Activated CD4-positive, alpha-beta T cell treated with anti-CD3 and anti-CD28 coated beads for 36 hours (primary cell): ENCODE data around the gene DRD1. TPM values are rescaled to one million over a fixed set of nuclear protein-coding genes. Genes with fewer than 3 reads are reported as not detected.

Experiments
- ATAC-seq: fragments of 200-7000 bp; cut with Tn5 transposase; one replicate; pipeline ENCODE4 v1.10.0; 2021; ENCODE audit warnings: mild to moderate bottlenecking, moderate library complexity
- CTCF ChIA-PET: fragments of 350-600 bp; sonication (Branson Sonifier 250); formaldehyde crosslinking; loops from one replicate; lab custom pipeline; 2021; ENCODE audit warnings: antibody characterized with exemption; lab: Charles Lee
- POLR2A ChIA-PET: fragments of 350-600 bp; sonication (Branson Sonifier 250); formaldehyde crosslinking; loops from one replicate; lab custom pipeline; 2021; ENCODE audit warnings: antibody characterized with exemption, inconsistent platforms; lab: Charles Lee
- DNase-seq: peaks from one replicate; pipeline ENCODE4 v3.0.0-alpha.2; 2020
- H3K27ac Mint-ChIP-seq: one replicate; pipeline ENCODE4 v1.8.0; 2021; ENCODE audit warnings: mixed read lengths
- H3K27me3 Mint-ChIP-seq: one replicate; pipeline ENCODE4 v1.8.0; 2021; ENCODE audit warnings: mixed read lengths
- H3K36me3 Mint-ChIP-seq: one replicate; pipeline ENCODE4 v1.8.0; 2021; ENCODE audit warnings: low read depth, mixed read lengths
- H3K4me1 Mint-ChIP-seq: one replicate; pipeline ENCODE4 v1.8.0; 2021; ENCODE audit warnings: mixed read lengths
- H3K4me3 Mint-ChIP-seq: one replicate; pipeline ENCODE4 v1.8.0; 2021; ENCODE audit warnings: mild to moderate bottlenecking, moderate library complexity, mixed read lengths
- H3K9me3 Mint-ChIP-seq: one replicate; pipeline ENCODE4 v1.8.0; 2021; ENCODE audit warnings: low read depth, mixed read lengths
- intact Hi-C, 2 experiments: fragments of 100-400 bp; cut with DNase I in 1 of 2; cut with micrococcal nuclease in 1 of 2; formaldehyde crosslinking; loops; one replicate each; pipeline versions ENCODE4 v1.14.2 to v1.15.1; 2022 to 2024; cut with DNase I, micrococcal nuclease
- total RNA-seq, 2 experiments: library from RNA; stranded (reverse); gene quantifications; one replicate each; pipeline ENCODE4 v1.2.3, GENCODE V29; 2021

The DRD1 gene
- total RNA-seq, 2 experiments from 2014 or later = not detected

DNA sequence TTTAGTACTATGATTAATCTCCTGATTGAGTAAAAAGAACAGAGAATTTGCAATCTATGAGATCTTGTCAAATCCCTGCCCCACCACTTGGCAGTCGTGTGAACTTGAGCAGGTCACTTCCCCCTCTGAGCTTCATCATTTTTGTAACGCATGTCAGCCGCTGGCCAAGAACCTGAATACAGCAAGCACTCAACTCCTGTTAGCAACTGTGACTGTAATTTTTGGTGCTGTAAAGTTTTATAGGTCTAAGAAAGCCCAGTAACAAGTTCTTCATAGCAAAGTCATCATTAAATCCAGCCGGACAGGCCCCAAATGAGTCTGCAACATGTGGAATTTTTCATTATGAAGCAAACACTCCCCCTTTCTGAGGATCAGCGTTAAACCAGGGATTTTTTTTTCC lies 49.4 kb downstream of the DRD1 start:
- Mint-ChIP-seq H3K4me3 (no peak overlapping the region), H3K4me1 (no peaks in the 10 kb centered on the region), H3K9me3 (no peaks in the 10 kb centered on the region), H3K27me3 (peaks cover 6% of the 10 kb centered on the region), H3K36me3 (no peaks in the 10 kb centered on the region), H3K27ac (no peak overlapping the region)
- DNase-seq = no peak
- POLR2A ChIA-PET = no interaction called here
- CTCF ChIA-PET = no interaction called here
- ATAC-seq = no peak
- intact Hi-C loops = no loop called here

DNA sequence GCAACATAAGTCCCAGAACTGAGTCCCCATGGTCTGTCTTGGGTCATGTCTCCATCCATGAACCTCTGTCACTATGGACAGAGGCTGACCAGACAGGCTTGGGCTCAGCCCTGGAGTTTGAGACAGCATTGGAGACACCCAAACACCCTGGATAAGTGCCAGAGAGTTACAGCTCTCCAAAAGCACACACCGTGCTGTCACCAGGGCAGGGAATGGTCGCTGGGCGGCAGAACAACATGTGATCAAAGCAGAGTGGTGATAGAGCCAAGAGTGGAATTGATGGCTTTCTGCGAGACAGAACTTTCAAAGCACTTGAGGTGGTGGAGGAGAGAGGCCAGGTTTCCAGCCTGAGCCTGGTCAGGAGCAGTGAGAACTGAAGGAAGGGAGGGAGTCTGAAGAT lies 50.1 kb downstream of the DRD1 start:
- no peak for ATAC-seq
- Mint-ChIP-seq H3K36me3 (no peaks in the 10 kb centered on the region), H3K4me3 (no peak overlapping the region), H3K9me3 (no peaks in the 10 kb centered on the region), H3K4me1 (no peaks in the 10 kb centered on the region), H3K27ac (no peak overlapping the region), H3K27me3 (peaks cover 6% of the 10 kb centered on the region)
- CTCF ChIA-PET = no interaction called here
- intact Hi-C loops = no loop called here
- DNase-seq = no peak
- POLR2A ChIA-PET = no interaction called here

DNA sequence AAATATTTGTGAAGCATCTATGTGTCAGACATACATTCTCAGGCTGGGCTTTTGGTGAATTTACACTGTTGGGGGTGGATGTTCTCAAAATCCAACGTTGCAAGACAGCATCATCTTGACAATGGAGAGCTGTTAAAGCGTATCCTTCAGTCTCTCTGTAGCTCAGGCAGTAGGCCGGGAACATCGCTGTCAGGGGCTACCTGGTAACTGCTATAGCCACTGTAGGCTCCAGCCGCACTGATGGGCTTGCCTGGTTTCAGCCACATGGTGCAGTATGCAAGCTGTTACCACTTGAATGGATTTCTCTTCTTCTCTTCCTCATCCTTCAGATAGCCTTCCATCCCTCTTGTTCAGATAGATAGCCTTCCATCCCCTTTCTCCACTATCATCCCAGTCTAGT lies 51.7 kb downstream of the DRD1 start:
- H3K9me3 Mint-ChIP-seq = no peaks in the 10 kb centered on the region
- DNase-seq = no peak
- H3K27ac Mint-ChIP-seq = no peak overlapping the region
- POLR2A ChIA-PET = no interaction called here
- intact Hi-C loops = no loop called here
- CTCF ChIA-PET = no interaction called here
- no peaks in the 10 kb centered on the region for H3K36me3 Mint-ChIP-seq
- H3K27me3 Mint-ChIP-seq = peaks cover 10% of the 10 kb centered on the region
- H3K4me3 Mint-ChIP-seq = no peak overlapping the region
- no peak for ATAC-seq
- no peaks in the 10 kb centered on the region for H3K4me1 Mint-ChIP-seq

DNA sequence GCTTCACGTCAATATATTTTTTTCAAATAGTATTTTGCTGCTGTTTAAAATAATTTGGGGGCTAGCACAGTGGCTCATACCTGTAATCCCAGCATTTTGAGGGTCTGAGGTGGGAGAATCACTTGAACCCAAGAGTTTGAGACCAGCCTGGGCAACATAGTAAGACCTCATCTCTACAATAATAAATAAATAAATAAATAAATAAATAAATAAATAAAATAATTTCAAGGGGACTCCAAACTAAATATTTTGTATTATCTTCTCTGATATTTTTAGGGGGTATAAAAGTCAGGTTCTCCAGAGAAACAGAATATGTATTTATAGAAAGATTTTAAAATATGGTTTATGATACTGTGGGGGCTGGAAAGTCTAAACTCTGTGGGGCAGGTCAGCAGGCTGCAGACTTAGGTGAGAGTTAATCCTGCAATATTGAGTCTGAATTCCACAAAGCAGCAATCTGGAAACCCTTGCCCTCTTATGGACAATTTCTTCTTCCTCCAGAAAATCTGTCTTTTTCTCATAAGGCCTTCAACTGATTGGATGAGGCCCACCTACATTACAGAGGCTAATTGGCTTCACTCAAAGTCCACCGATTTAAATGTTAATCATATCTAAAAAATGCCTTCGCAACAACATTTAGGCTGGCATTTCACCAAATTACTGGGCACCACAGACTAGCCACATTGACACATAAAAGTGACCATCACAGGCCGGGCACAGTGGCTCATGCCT lies 53.5 kb downstream of the DRD1 start:
- intact Hi-C loops = no loop called here
- no peaks in the 10 kb centered on the region for H3K4me1 Mint-ChIP-seq
- no peaks in the 10 kb centered on the region for H3K36me3 Mint-ChIP-seq
- H3K27ac Mint-ChIP-seq = no peak overlapping the region
- H3K9me3 Mint-ChIP-seq = no peaks in the 10 kb centered on the region
- ChIA-PET POLR2A (no interaction called here), CTCF (interaction anchor here (0.6 kb wide), 1 partner anchor 11 kb away, joined by 3 read pairs; no protein-coding TSS in a partner anchor)
- no peak overlapping the region for H3K4me3 Mint-ChIP-seq
- no peak for DNase-seq
- no peak for ATAC-seq
- peaks cover 5% of the 10 kb centered on the region for H3K27me3 Mint-ChIP-seq

Other genes starting within 250 kb of the DRD1 start
- gene SFXN1, start 34.4 kb upstream of the DRD1 start, total RNA-seq = 100 to 1,000 TPM; 322 to 433 TPM
- 10 to 100 TPM; 12.3 to 16.9 TPM for gene HRH2, start 213.9 kb upstream of the DRD1 start, total RNA-seq